GM12891 (cell line): ENCODE measurements around the gene KDM3A.

Experiments
- PAX5 ChIP-seq: IDR thresholded peaks from 2 replicates; pipeline ENCODE4 v1.6.1; 2011; ENCODE audit warnings: low read length, moderate library complexity, mild to moderate bottlenecking; ENCODE audit not compliant: insufficient read depth, severe bottlenecking
- POLR2A ChIP-seq: IDR thresholded peaks from 2 replicates; pipeline ENCODE4 v1.6.1; 2011; ENCODE audit warnings: low read depth, low read length, control low read depth
- POLR2AphosphoS5 ChIP-seq: IDR thresholded peaks from 2 replicates; pipeline ENCODE4 v1.6.1; 2011; ENCODE audit warnings: low read depth, low read length, control low read depth
- SPI1 ChIP-seq: IDR thresholded peaks from 2 replicates; pipeline ENCODE4 v1.6.1; 2011; ENCODE audit warnings: low read depth, low read length, control low read depth
- TAF1 ChIP-seq: IDR thresholded peaks from 2 replicates; pipeline ENCODE4 v1.6.1; 2011; ENCODE audit warnings: low read depth, low read length, control low read depth

DNA sequence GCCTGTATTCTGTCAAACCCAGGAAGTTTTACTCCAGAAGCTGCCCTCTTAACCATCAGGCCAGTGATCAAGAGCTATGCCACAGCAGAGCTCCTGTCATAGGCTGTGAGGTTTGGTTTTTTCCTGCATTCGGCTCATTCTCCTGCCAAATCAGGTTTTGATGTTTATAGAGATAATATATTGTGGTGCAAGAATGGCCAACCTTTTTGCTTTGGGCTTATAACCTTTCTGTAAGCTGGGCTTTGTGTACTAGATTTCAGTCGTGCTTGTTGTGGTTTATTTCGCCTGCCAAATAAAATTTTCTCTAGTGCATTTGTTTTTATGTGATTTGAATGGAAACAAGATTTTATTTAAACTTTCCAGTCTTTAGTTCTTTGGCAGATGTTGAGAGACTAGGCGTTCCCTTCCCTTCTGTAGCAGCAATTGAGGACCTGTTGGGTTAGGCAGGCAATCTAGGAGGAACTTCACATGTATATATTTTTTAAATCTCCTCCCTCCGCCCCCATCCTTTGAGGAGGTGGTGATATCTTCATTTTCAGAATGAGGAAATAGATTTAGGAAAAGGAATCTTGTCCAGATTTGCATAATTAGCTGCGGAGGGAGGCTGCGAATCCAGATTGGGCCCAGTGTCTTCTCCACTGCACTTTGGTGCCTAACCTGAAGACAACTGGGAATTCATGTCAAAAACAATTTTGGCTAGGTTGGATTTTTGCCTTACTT, 2.6 kb downstream of the KDM3A start:
- TF ChIP-seq PAX5 (no peak), POLR2AphosphoS5 (no peak), POLR2A (no peak), TAF1 (no peak), SPI1 (no peak)
